Coronary artery (tissue), 2 donors: ENCODE data around the gene F11.
"Not testable (repeated sequence)": the region's sequence is repeated elsewhere in the genome, so short reads cannot be mapped to it uniquely, and the experiment has no call there.

ENCODE experiments used
- DNase-seq: peaks from one replicate; pipeline ENCODE4 v3.0.0-alpha.2; 2017; ENCODE audit warnings: low spot score
- H3K27ac ChIP-seq, 2 donors: fragments of 200-600 bp; sonication (generic); one replicate each; pipeline ENCODE4 v1.5.1; 2016 to 2019
- H3K4me3 ChIP-seq: fragments of 200-600 bp; sonication (generic); 2 replicates; pipeline ENCODE4 v1.5.1; 2016; ENCODE audit warnings: mild to moderate bottlenecking, moderate library complexity
- TF ChIP-seq, protein P1 (sequence below): fragments of 200-600 bp; sonication (generic); IDR thresholded peaks from one replicate; pipeline ENCODE4 v1.5.1; 2019; ENCODE audit warnings: antibody characterized with exemption

The F11 gene

DNA sequence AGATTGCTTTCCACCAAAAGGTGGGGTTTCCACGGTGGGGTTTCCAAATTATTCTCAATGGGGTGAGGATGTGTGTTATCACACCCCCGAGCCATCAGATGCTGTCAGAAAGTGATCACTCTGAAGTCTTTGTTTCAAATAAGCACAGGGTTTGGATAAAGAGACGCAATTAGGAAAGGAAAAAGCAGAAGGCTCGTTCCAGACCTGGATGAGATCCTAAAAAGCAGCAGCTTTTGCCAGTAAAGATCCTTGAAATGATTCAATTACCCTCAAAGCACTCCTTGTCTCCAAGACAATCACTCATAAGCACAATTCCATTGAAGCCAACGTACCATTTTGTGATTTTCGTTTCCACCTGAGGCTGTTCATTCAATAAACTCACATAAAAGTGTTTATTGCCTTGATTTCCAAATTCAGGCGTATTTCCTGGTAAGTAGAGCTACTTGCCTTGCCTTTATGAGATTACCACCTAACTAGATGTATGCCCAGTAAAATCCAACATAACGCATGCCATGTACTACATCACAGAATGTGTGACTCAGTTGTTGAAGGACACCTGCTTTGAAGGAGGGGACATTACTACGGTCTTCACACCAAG lies 5.2 kb downstream of the F11 start:
- TF ChIP-seq, protein P1, sequence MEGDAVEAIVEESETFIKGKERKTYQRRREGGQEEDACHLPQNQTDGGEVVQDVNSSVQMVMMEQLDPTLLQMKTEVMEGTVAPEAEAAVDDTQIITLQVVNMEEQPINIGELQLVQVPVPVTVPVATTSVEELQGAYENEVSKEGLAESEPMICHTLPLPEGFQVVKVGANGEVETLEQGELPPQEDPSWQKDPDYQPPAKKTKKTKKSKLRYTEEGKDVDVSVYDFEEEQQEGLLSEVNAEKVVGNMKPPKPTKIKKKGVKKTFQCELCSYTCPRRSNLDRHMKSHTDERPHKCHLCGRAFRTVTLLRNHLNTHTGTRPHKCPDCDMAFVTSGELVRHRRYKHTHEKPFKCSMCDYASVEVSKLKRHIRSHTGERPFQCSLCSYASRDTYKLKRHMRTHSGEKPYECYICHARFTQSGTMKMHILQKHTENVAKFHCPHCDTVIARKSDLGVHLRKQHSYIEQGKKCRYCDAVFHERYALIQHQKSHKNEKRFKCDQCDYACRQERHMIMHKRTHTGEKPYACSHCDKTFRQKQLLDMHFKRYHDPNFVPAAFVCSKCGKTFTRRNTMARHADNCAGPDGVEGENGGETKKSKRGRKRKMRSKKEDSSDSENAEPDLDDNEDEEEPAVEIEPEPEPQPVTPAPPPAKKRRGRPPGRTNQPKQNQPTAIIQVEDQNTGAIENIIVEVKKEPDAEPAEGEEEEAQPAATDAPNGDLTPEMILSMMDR, result no peak
- no peak overlapping the region for H3K27ac ChIP-seq
- DNase-seq, result no peak
- no peak overlapping the region for H3K4me3 ChIP-seq

DNA sequence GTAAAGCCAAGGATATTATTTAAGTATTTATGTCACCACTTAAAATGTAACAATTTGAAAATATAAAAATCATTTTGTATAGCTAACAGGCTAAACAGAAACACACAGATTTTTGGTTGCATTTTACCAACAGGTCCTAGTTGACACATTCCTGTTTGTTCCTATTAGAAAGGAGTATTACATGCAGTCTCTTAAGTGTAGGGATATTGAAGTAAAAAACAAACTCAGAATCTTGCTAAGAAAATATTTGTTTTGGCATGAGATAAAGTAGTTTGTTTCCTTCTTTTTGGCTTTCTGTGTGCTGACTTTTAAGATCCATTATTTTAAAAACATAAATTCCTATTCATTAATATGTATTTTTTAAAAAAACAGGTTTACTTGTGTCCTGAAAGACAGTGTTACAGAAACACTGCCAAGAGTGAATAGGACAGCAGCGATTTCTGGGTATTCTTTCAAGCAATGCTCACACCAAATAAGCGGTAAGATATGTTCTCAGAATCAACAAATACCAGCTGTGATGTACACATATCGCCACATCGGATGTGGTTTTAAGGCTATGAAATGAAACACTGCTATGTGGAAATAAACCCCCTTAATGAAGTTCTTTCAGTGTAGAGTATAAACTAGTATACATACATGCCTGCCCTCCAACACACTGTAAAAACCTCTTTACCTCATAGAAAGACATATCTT lies 6.9 kb downstream of the F11 start:
- Histone ChIP-seq H3K4me3 (no peak overlapping the region), H3K27ac (no peak overlapping the region)
- TF ChIP-seq, protein P1, result no peak
- DNase-seq, result no peak

DNA sequence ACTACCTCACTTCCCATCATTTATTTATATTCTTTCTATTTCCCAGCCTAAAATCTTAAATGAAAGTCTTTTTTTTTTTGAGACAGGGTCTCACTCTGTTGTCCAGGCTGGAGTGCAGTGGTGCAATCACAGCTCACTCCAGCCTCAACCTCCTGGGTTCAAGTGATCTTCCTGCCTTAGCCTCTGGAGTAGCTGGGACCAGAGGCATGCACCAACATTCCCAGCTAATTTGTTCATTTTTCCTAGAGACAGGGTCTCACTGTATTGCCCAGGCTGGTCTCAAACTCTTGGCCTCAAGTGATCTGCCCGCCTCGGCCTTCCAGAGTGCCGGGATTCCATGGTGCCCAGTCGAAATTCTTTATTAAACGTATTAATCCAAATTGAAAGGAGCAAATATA lies 7.4 kb downstream of the F11 start:
- not testable (repeated sequence) for DNase-seq, H3K27ac ChIP-seq, H3K4me3 ChIP-seq

DNA sequence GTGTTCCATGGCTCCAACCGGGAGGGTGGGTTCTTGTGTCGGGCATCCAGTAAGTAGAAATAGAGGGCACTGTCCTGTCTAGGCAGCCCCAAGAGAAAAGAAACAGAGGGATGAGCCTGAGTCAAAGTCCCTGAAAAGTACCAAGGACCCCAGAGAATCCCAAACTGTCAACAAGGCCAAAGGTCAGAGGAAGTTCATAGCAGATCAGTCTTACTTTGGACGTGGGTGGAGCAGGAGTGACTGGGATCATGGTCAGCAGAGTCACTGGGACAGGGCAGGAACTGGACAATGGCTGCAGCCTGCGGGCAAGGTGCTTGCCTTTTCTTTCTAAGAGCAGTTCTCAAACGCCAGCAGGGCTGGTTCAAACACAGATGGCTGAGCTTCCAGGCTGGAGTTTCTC lies 17.3 kb downstream of the F11 start:
- TF ChIP-seq, protein P1, result no peak
- H3K27ac ChIP-seq, result no peak overlapping the region
- DNase-seq, result no peak
- H3K4me3 ChIP-seq, result no peak overlapping the region

DNA sequence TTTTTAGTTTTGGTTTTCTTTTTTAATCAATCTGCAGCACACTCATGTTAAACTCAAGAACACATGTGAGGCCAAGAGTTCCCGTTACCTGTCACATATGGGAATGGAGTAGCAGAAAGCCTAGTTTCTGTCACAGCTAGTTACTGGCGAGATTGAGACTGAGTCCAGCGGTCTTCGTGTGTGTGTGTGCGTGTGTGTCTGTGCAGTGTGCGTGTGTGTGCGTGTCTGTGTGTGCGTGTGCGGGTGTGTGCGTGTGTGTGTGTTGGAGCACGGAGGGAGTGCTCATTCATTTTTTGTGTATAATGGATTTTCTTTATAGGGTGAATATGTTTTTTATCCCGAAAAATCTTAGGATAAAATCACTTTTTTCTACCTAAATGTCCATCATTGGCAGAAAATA lies 19.2 kb downstream of the F11 start:
- TF ChIP-seq, protein P1, result no peak
- no peak for DNase-seq
- no peak overlapping the region for H3K4me3 ChIP-seq
- H3K27ac ChIP-seq, result no peak overlapping the region

DNA sequence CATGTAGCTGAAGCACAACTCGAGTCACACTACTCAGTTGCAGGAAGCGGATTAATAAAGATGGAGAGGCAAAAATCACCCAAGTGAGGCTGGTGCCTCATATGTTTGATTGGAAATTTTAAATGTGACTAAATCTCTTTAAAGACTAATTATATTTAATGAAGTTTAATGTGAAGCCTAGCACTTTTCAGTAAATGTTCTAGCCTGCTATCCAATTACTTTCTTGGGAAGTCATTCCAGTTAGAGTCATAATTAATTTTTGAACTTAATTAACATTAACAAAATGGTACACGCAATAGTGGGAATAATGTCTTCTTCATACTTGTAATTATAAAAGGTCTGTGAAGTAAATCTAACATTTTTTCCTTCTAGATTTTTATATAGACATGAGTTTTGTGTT lies 20.6 kb downstream of the F11 start:
- no peak for DNase-seq
- TF ChIP-seq, protein P1, result no peak
- Histone ChIP-seq H3K27ac (no peak overlapping the region), H3K4me3 (no peak overlapping the region)

DNA sequence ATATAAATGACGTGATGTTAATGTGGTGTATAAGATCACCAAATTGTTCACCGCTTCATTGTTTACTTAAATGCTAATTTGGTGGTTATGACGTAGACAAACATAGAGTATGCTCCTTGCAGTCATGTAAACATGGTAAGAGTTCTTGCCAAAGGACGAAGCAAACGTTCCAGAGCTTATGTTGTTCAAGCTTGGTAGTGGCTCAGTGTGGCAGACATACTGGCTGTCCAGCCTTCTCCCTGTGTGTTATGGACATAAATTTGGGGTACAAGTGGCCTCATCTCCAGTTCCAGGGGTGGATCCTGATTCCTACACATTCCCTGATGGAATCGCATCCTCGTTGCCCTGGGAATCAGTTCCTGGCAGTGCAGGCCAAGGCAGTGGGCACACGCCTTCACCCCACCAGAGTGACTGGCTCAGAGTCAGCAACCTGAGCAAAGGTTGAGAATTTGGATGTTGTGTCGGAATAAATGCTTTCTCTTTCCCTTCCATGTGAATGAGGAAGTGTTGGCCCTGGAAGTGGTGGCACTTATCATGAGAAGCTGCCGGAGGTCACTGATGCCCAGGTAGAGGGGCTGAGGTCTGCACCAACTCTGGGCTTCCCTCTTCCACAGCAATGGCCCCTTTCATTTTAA lies 25.4 kb downstream of the F11 start:
- TF ChIP-seq, protein P1, result no peak
- DNase-seq, result no peak
- no peak overlapping the region for H3K27ac ChIP-seq
- H3K4me3 ChIP-seq, result no peak overlapping the region
